Upper lobe of right lung (tissue), 1 donor: ENCODE data around the gene PLP2. TPM values are rescaled to one million over a fixed set of nuclear protein-coding genes. Genes with fewer than 3 reads are reported as not detected.

Source experiments
- ATAC-seq: fragments of 200-7000 bp; cut with Tn5 transposase; one replicate; pipeline ENCODE4 v1.9.1; 2020; ENCODE audit warnings: mild to moderate bottlenecking, moderate library complexity
- DNase-seq: peaks from one replicate; pipeline ENCODE4 v3.0.0-alpha.2; 2020
- H3K27ac ChIP-seq: fragments of 200-600 bp; one replicate; pipeline ENCODE4 v1.8.0; 2022
- H3K27me3 ChIP-seq: fragments of 200-600 bp; one replicate; pipeline ENCODE4 v1.8.0; 2022; ENCODE audit warnings: mild to moderate bottlenecking
- H3K36me3 ChIP-seq: fragments of 200-600 bp; one replicate; pipeline ENCODE4 v1.8.0; 2022
- H3K4me1 ChIP-seq: fragments of 200-600 bp; one replicate; pipeline ENCODE4 v1.8.0; 2022
- H3K4me3 ChIP-seq: fragments of 200-600 bp; one replicate; pipeline ENCODE4 v1.8.0; 2022; ENCODE audit warnings: mild to moderate bottlenecking
- H3K9me3 ChIP-seq: fragments of 200-600 bp; one replicate; pipeline ENCODE4 v1.8.0; 2022
- intact Hi-C: fragments of 100-400 bp; cut with DNase I; formaldehyde crosslinking; loops from one replicate; pipeline ENCODE4 v1.11.0; 2022
- total RNA-seq: library from RNA; stranded (reverse); fragmentation: NEBNext Ultra II Directional; extraction: Animal tissue kit (Norgen Biotek cat#: 25700); gene quantifications from one replicate; pipeline ENCODE4 v1.2.1, GENCODE V29; 2021
- TF ChIP-seq, protein P1 (sequence below): fragments of 200-600 bp; IDR thresholded peaks from one replicate; pipeline ENCODE4 v1.8.0; 2022; ENCODE audit warnings: antibody characterized with exemption
- donor health status: DM: no; HTN: yes; CAD: no; lungs with severe emphysema.

The PLP2 gene
- total RNA-seq, 1 donor from 2014 or later, result 90.9 TPM

DNA sequence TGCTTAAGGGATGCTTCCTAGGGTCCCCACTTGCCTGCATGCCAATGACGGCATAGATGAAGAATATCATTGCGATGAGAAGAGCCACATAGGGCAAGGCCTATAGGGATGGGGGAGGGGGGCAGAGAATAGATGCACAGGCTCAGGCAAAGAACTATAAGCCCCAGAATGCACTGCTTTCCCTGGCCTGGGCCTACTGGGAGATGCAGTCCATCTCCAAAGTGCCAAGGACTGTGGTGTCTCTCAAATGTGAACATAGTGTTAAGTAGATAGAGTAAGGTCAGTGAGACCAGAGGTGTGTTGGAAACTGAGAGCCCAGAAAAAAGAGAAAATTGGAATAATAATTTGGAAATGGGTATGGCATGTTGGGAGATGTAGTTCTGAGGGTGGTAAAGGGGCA lies 40.5 kb downstream of the PLP2 start:
- intact Hi-C loops, result no loop called here
- ATAC-seq (no peak), DNase-seq (no peak)
- Histone ChIP-seq H3K4me3 (no peak overlapping the region), H3K36me3 (no peaks in the 10 kb centered on the region), H3K27ac (no peak overlapping the region), H3K27me3 (no peaks in the 10 kb centered on the region), H3K9me3 (no peaks in the 10 kb centered on the region), H3K4me1 (no peaks in the 10 kb centered on the region)
- TF ChIP-seq, protein P1, sequence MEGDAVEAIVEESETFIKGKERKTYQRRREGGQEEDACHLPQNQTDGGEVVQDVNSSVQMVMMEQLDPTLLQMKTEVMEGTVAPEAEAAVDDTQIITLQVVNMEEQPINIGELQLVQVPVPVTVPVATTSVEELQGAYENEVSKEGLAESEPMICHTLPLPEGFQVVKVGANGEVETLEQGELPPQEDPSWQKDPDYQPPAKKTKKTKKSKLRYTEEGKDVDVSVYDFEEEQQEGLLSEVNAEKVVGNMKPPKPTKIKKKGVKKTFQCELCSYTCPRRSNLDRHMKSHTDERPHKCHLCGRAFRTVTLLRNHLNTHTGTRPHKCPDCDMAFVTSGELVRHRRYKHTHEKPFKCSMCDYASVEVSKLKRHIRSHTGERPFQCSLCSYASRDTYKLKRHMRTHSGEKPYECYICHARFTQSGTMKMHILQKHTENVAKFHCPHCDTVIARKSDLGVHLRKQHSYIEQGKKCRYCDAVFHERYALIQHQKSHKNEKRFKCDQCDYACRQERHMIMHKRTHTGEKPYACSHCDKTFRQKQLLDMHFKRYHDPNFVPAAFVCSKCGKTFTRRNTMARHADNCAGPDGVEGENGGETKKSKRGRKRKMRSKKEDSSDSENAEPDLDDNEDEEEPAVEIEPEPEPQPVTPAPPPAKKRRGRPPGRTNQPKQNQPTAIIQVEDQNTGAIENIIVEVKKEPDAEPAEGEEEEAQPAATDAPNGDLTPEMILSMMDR, result no peak

DNA sequence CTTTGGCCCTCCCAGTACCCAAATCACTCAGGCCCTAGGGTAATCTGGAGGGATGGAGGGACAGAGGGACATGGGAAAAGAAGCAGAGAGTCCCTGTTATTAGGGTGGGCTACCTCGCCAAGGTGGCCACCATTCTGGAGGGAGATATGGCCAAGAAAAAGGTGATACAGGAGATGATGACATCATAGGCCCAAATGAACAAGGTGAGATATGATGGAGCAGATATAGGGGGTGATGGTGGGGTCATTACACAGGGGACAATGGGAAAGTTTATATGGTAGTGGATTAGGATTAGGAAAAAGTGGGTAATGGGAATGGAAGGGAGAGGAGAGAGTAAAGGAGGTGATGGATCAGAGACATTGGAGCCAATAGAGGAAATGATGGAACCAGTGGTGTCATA lies 41.2 kb downstream of the PLP2 start:
- H3K9me3 ChIP-seq, result no peaks in the 10 kb centered on the region
- no peaks in the 10 kb centered on the region for H3K36me3 ChIP-seq
- no peak overlapping the region for H3K4me3 ChIP-seq
- H3K27me3 ChIP-seq, result no peaks in the 10 kb centered on the region
- DNase-seq (no peak), ATAC-seq (no peak)
- no peak overlapping the region for H3K27ac ChIP-seq
- no peaks in the 10 kb centered on the region for H3K4me1 ChIP-seq
- intact Hi-C loops, result no loop called here
- TF ChIP-seq, protein P1, result no peak

DNA sequence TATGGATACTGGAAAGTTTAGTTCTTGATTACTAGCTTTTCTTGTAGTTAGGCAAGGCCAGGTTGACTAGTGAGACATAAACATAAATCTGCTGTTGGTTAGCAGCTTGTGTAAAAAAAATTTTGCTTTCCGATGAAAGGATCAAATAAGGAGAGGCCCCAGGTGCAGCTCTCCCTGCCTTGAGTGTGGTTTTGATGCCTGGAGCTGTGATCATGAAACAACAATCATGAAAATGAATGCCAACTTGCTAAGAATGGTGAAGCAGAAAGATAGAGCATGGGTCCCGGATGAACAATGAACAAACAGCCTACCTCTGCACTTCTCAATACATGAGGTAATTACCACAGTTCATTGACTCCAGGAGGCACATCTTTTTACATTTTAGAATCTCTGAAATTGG lies 42.7 kb downstream of the PLP2 start:
- intact Hi-C loops, result no loop called here
- no peaks in the 10 kb centered on the region for H3K4me1 ChIP-seq
- DNase-seq (no peak), ATAC-seq (no peak)
- no peak overlapping the region for H3K4me3 ChIP-seq
- no peaks in the 10 kb centered on the region for H3K9me3 ChIP-seq
- no peak overlapping the region for H3K27ac ChIP-seq
- H3K27me3 ChIP-seq, result no peaks in the 10 kb centered on the region
- TF ChIP-seq, protein P1, result no peak
- no peaks in the 10 kb centered on the region for H3K36me3 ChIP-seq

DNA sequence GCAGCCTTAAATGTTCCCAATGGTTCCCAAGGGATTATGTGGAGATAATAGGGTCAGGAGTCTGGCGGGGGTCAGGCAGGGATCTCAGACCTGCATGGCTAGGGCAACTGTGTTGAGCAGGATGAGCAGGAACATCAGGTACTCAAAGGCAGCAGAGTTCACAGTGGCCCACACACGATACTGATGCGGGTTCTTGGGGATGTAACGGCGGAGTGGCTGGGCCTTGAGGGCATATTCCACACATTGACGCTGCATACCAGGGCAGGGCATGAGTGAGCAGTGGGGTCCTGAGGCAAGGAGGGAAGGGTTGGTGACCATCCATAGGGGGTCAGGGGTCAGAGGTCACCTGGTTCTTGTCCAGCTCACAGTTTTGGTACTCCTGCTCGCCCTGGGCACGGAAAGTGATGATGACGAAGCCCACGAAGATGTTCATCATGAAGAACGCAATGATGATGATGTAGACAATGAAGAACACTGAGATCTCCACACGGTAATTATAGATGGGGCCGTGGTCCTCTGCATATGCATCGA lies 43.4 kb downstream of the PLP2 start:
- Histone ChIP-seq H3K36me3 (no peaks in the 10 kb centered on the region), H3K4me3 (no peak overlapping the region), H3K27me3 (no peaks in the 10 kb centered on the region), H3K4me1 (no peaks in the 10 kb centered on the region), H3K9me3 (no peaks in the 10 kb centered on the region), H3K27ac (no peak overlapping the region)
- DNase-seq (no peak), ATAC-seq (no peak)
- TF ChIP-seq, protein P1, result no peak
- intact Hi-C loops, result no loop called here

DNA sequence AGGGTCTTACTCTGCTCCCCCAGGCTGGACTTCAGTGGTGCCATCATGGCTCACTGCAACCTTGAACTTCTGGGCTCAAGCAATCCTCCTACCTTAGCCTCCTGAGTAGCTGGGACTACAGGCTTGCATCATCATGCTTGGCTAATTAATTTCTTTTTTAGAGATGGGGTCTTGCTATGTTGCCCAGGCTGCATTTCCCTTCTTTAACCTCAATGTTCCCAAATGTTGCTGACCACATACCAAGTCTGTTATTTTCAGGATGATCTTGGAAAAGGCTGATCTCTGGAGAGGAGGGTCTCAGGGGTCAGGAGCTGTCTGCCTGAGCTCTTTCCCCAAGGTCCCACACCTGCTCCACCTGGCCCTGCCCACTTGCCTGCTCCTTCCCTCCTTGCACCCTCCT lies 48.4 kb downstream of the PLP2 start:
- no peak for DNase-seq

More for the DNA sequence above, 48.4 kb downstream of the PLP2 start:
- no peak overlapping the region for H3K27ac ChIP-seq
- H3K36me3 ChIP-seq, result no peaks in the 10 kb centered on the region
- intact Hi-C loops, result no loop called here
- no peaks in the 10 kb centered on the region for H3K27me3 ChIP-seq
- H3K4me3 ChIP-seq, result no peak overlapping the region
- H3K9me3 ChIP-seq, result no peaks in the 10 kb centered on the region
- TF ChIP-seq, protein P1, result no peak
- no peak for ATAC-seq
- H3K4me1 ChIP-seq, result no peaks in the 10 kb centered on the region
